Measurements from ENCODE around the gene ADPGK.
A peak's percentile ranks its signal among the peaks of the same experiment; 100 is the strongest.

DNA sequence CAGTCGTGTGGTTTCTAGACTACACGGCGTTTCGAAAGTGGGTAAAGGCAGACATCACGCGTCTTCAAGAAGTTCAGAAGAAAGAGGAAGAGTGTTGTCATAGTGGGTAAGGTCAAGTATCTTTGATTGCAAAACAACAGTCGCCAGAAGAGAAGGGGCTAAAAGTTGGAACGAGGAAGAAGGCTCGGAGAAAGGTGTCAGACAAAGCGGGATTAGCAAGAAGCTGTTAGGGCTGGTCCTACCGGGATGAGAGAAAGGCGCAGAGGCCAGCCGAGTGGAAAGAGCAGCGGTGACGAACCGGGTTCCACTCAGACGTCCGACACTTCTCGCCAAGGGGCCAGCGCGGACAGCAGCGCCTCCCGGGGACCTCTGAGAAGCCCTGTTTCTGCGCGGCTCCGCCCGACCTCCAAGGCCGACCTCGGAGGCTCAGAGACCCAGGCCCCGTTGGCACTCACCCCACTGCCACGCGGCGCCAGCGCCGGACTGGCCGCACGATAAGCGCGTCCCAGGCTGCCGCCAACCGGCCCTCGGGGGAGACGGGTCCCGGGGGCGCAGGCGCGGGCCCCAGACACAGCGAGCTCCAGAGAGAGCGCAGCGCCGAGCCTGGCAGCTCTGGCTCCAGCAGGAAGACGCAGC lies 436 bp downstream of the ADPGK start:
- TF ChIP-seq, protein P1, sequence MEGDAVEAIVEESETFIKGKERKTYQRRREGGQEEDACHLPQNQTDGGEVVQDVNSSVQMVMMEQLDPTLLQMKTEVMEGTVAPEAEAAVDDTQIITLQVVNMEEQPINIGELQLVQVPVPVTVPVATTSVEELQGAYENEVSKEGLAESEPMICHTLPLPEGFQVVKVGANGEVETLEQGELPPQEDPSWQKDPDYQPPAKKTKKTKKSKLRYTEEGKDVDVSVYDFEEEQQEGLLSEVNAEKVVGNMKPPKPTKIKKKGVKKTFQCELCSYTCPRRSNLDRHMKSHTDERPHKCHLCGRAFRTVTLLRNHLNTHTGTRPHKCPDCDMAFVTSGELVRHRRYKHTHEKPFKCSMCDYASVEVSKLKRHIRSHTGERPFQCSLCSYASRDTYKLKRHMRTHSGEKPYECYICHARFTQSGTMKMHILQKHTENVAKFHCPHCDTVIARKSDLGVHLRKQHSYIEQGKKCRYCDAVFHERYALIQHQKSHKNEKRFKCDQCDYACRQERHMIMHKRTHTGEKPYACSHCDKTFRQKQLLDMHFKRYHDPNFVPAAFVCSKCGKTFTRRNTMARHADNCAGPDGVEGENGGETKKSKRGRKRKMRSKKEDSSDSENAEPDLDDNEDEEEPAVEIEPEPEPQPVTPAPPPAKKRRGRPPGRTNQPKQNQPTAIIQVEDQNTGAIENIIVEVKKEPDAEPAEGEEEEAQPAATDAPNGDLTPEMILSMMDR (IDR thresholded peaks at IDR 0.05): peak in 1 of 6 experiments; percentile 3
- no peak for TF ChIP-seq POLR2A (IDR thresholded peaks at IDR 0.05)
